GM19438 (cell line): Measurements from ENCODE around the gene IGFL3.
"Not testable (repeated sequence)": the region's sequence is repeated elsewhere in the genome, so short reads cannot be mapped to it uniquely, and the experiment has no call there.

ENCODE experiments used
- ATAC-seq: cut with Tn5 transposase; IDR thresholded peaks from one replicate; pipeline ENCODE4 v1.9.1; 2021; ENCODE audit warnings: low read depth; ENCODE audit not compliant: unreplicated experiment

Gene IGFL3

GRCh38 chr19:46124638-46125115 is at the start of gene IGFL3:
Gene IGFL3, minus strand, starts transcription at chr19:46124688. Its CDS starts 39 bp downstream, at chr19:46124649.
- no peak for ATAC-seq

GRCh38 chr19:46173886-46174480 is 49.5 kb upstream of the IGFL3 start:
- no peak for ATAC-seq

GRCh38 chr19:46162731-46163130 is 38.2 kb upstream of the IGFL3 start:
- ATAC-seq = no peak

- not testable (repeated sequence) for ATAC-seq
Measured at GRCh38 chr19:46161642-46162257, 37.3 kb upstream of the IGFL3 start.

- ATAC-seq = no peak
Measured at GRCh38 chr19:46160233-46160775, 35.8 kb upstream of the IGFL3 start.

- no peak for ATAC-seq
Measured at GRCh38 chr19:46159418-46160232, 35.1 kb upstream of the IGFL3 start.

GRCh38 chr19:46155237-46155636 is 30.7 kb upstream of the IGFL3 start:
- no peak for ATAC-seq

- no peak for ATAC-seq
Measured at GRCh38 chr19:46150606-46151005, 26.1 kb upstream of the IGFL3 start.

GRCh38 chr19:46147791-46148288 is 23.4 kb upstream of the IGFL3 start, which contains the start of gene IGFL2:
Gene IGFL2, plus strand, starts transcription at chr19:46148238. Its CDS starts 41 bp downstream, at chr19:46148279.
- no peak for ATAC-seq

GRCh38 chr19:46147166-46147740 is 22.8 kb upstream of the IGFL3 start:
- no peak for ATAC-seq

GRCh38 chr19:46144756-46145155 is 20.3 kb upstream of the IGFL3 start:
- ATAC-seq = no peak

GRCh38 chr19:46142294-46142693 is 17.8 kb upstream of the IGFL3 start:
- no peak for ATAC-seq

GRCh38 chr19:46141421-46141820 is 16.9 kb upstream of the IGFL3 start:
- no peak for ATAC-seq

GRCh38 chr19:46137915-46138473 is 13.5 kb upstream of the IGFL3 start:
- ATAC-seq = no peak

- no peak for ATAC-seq
Measured at GRCh38 chr19:46134527-46134926, 10.0 kb upstream of the IGFL3 start.

GRCh38 chr19:46133777-46134241 is 9.3 kb upstream of the IGFL3 start:
- no peak for ATAC-seq

GRCh38 chr19:46133101-46133627 is 8.7 kb upstream of the IGFL3 start:
- ATAC-seq = no peak

- no peak for ATAC-seq
Measured at GRCh38 chr19:46132508-46133100, 8.1 kb upstream of the IGFL3 start.

GRCh38 chr19:46131485-46132143 is 7.1 kb upstream of the IGFL3 start:
- ATAC-seq = no peak
